Endothelial cell of umbilical vein (primary cell): ENCODE data around the gene CALML5. TPM values are rescaled to one million over a fixed set of nuclear protein-coding genes. Genes with fewer than 3 reads are reported as not detected.
A peak's percentile ranks its signal among the peaks of the same experiment; 100 is the strongest.

Experiments used
- BruUV-seq: library from RNA; stranded (reverse); fragments of 400-500 nt; replicated peaks from 2 replicates; lab custom pipeline; 2021; lab: Mats Ljungman, UMichigan
- CTCF ChIA-PET: fragments of 300-600, 350-600 bp; sonication (Branson Sonifier 250); formaldehyde crosslinking; loops from one replicate; lab custom pipeline; 2021; ENCODE audit warnings: antibody characterized with exemption, inconsistent platforms; lab: Charles Lee
- POLR2A ChIA-PET: fragments of 300-600, 350-600 bp; sonication (Branson Sonifier 250); formaldehyde crosslinking; loops from one replicate; lab custom pipeline; 2021; ENCODE audit warnings: antibody characterized with exemption, inconsistent platforms; lab: Charles Lee
- DNase-seq: peaks from one replicate; pipeline ENCODE4 v3.0.0-alpha.2; 2011; ENCODE audit warnings: low read depth, low spot score
- FAIRE-seq: peaks from 2 replicates; lab custom pipeline; 2011; peaks lifted over from hg19 to GRCh38; lab: Jason Lieb, UNC
- H2AFZ ChIP-seq: 2 replicates; pipeline ENCODE4 v1.6.0; 2012; ENCODE audit warnings: low read depth, low read length, control low read depth, inconsistent platforms
- H3K27ac ChIP-seq: 2 replicates; pipeline ENCODE4 v1.5.1; 2011; ENCODE audit warnings: low read depth, mild to moderate bottlenecking, control low read depth, low read length, moderate library complexity; ENCODE audit not compliant: insufficient read depth
- H3K27me3 ChIP-seq, 2 experiments: 2 replicates each; pipeline versions ENCODE4 v1.6.0 to v1.6.1; 2011; ENCODE audit warnings: low read length in 2 of 2, mixed read lengths in 1 of 2; ENCODE audit not compliant: control insufficient read depth in 2 of 2, insufficient read depth in 2 of 2
- H3K36me3 ChIP-seq, 2 experiments: 2 replicates in 1 of 2; 3 replicates in 1 of 2; pipeline ENCODE4 v1.5.1; 2011; ENCODE audit warnings: low read length in 2 of 2, mild to moderate bottlenecking in 1 of 2, moderate library complexity in 1 of 2; ENCODE audit not compliant: control insufficient read depth in 2 of 2, insufficient read depth in 2 of 2; ENCODE audit errors: extremely low read depth in 1 of 2
- H3K4me1 ChIP-seq: 3 replicates; pipeline ENCODE4 v1.5.1; 2011; ENCODE audit warnings: mild to moderate bottlenecking, low read length; ENCODE audit not compliant: control insufficient read depth, insufficient read depth; ENCODE audit errors: extremely low read depth
- H3K4me2 ChIP-seq: 2 replicates; pipeline ENCODE4 v1.6.1; 2011; ENCODE audit warnings: low read length, control low read depth, mixed read lengths; ENCODE audit not compliant: insufficient read depth
- H3K4me3 ChIP-seq, 3 experiments: fragments of 200-600 bp in 1 of 3; sonication (generic), shearing (Covaris generic) in 1 of 3; replicated peaks in 1 of 3; 2 replicates each; pipeline ENCODE4 v1.5.1; 2011 to 2016; ENCODE audit warnings: control low read depth in 3 of 3, low read length in 3 of 3, mild to moderate bottlenecking in 2 of 3, inconsistent platforms in 1 of 3, low read depth in 1 of 3, moderate library complexity in 1 of 3; ENCODE audit not compliant: insufficient read depth in 1 of 3
- H3K79me2 ChIP-seq: 2 replicates; pipeline ENCODE4 v1.6.0; 2012; ENCODE audit warnings: low read length, inconsistent platforms; ENCODE audit not compliant: control insufficient read depth, insufficient read depth
- H3K9ac ChIP-seq: replicated peaks from 2 replicates; pipeline ENCODE3; 2011; ENCODE audit warnings: low read length, control low read depth; ENCODE audit not compliant: insufficient read depth; ENCODE audit errors: extremely low read depth
- H3K9me1 ChIP-seq: replicated peaks from 3 replicates; pipeline ENCODE4 v1.6.0; 2011; ENCODE audit warnings: mild to moderate bottlenecking, low read length; ENCODE audit not compliant: control insufficient read depth, insufficient read depth; ENCODE audit errors: extremely low read depth
- H3K9me3 ChIP-seq: replicated peaks from 2 replicates; pipeline ENCODE4 v1.5.1; 2012; ENCODE audit warnings: low read length, inconsistent platforms; ENCODE audit not compliant: control insufficient read depth, insufficient read depth
- H4K20me1 ChIP-seq: replicated peaks from 2 replicates; pipeline ENCODE3; 2011; ENCODE audit warnings: mild to moderate bottlenecking, low read length; ENCODE audit not compliant: control insufficient read depth, insufficient read depth; ENCODE audit errors: extremely low read depth
- EZH2 ChIP-seq: IDR thresholded peaks from 2 replicates; pipeline ENCODE4 v1.6.1; 2012; ENCODE audit warnings: borderline replicate concordance, low read depth, mild to moderate bottlenecking, moderate library complexity, low read length, inconsistent platforms; ENCODE audit not compliant: severe bottlenecking
- FOS ChIP-seq: IDR thresholded peaks from 2 replicates; pipeline ENCODE4 v1.6.1; 2011; ENCODE audit warnings: mild to moderate bottlenecking, low read length, moderate library complexity, borderline replicate concordance; ENCODE audit not compliant: insufficient read depth
- GATA2 ChIP-seq: IDR thresholded peaks from 2 replicates; pipeline ENCODE4 v1.7.0; 2011; ENCODE audit warnings: low read depth, mild to moderate bottlenecking, moderate library complexity, mixed read lengths, low read length; ENCODE audit not compliant: insufficient read length, insufficient read depth
- JUN ChIP-seq: IDR thresholded peaks from 2 replicates; pipeline ENCODE4 v1.6.1; 2011; ENCODE audit warnings: borderline replicate concordance, low read depth; ENCODE audit not compliant: insufficient read length, insufficient read depth
- MYC ChIP-seq: IDR thresholded peaks from one replicate; pipeline ENCODE4 v1.6.1; 2011; ENCODE audit warnings: mild to moderate bottlenecking, low read depth, low read length
- POLR2A ChIP-seq: IDR thresholded peaks from 2 replicates; pipeline ENCODE4 v1.6.1; 2012; ENCODE audit warnings: low read depth, mild to moderate bottlenecking, control low read depth, low read length
- POLR2AphosphoS5 ChIP-seq: IDR thresholded peaks from 2 replicates; pipeline ENCODE4 v1.6.1; 2012; ENCODE audit warnings: low read depth, mild to moderate bottlenecking, control low read depth, low read length, moderate library complexity; ENCODE audit not compliant: insufficient read depth
- dilution Hi-C: fragments of 300-500 bp; cut with MboI; formaldehyde crosslinking; loops from one replicate; pipeline ENCODE4 v1.15.0; 2019; ENCODE audit warnings: low sequenced_read_pairs; ENCODE audit not compliant: extremely low pct_ligation_motif_present
- intact Hi-C: fragments of 100-400 bp; cut with micrococcal nuclease; formaldehyde crosslinking; loops from one replicate; pipeline ENCODE4 v1.10.0; 2022
- polyA plus RNA-seq, 4 experiments: library from polyadenylated mRNA; depleted of rRNA in 3 of 4; stranded (reverse) in 3 of 4; unstranded in 1 of 4; fragments of >200 nt; gene quantifications; 2 replicates each; pipeline versions ENCODE4 v1.2.1 to v1.2.3, GENCODE V29; 2011 to 2012; ENCODE audit warnings: missing spikeins in 1 of 4
- total RNA-seq: library from RNA; stranded (reverse); gene quantifications from 2 replicates; pipeline ENCODE4 v1.2.3, GENCODE V29; 2021
- TF ChIP-seq, protein P1 (sequence below), 2 donors: IDR thresholded peaks; 1 replicate in 1 of 2; 2 replicates in 1 of 2; pipeline ENCODE4 v1.5.1; 2011; ENCODE audit warnings: low read length in 2 of 2, mild to moderate bottlenecking in 2 of 2, moderate library complexity in 2 of 2, control low read depth in 1 of 2, inconsistent platforms in 1 of 2, low read depth in 1 of 2; ENCODE audit not compliant: insufficient read depth in 1 of 2; ENCODE audit errors: extremely low read depth in 1 of 2
- TF ChIP-seq, protein P2 (sequence below): IDR thresholded peaks from 2 replicates; pipeline ENCODE4 v1.6.1; 2011; ENCODE audit not compliant: insufficient read depth, insufficient read length

The CALML5 gene
- total and polyA plus RNA-seq, 2 donors (not counting 3 experiments of a cell fraction or from before 2014, with no cell fraction given), result not detected

DNA sequence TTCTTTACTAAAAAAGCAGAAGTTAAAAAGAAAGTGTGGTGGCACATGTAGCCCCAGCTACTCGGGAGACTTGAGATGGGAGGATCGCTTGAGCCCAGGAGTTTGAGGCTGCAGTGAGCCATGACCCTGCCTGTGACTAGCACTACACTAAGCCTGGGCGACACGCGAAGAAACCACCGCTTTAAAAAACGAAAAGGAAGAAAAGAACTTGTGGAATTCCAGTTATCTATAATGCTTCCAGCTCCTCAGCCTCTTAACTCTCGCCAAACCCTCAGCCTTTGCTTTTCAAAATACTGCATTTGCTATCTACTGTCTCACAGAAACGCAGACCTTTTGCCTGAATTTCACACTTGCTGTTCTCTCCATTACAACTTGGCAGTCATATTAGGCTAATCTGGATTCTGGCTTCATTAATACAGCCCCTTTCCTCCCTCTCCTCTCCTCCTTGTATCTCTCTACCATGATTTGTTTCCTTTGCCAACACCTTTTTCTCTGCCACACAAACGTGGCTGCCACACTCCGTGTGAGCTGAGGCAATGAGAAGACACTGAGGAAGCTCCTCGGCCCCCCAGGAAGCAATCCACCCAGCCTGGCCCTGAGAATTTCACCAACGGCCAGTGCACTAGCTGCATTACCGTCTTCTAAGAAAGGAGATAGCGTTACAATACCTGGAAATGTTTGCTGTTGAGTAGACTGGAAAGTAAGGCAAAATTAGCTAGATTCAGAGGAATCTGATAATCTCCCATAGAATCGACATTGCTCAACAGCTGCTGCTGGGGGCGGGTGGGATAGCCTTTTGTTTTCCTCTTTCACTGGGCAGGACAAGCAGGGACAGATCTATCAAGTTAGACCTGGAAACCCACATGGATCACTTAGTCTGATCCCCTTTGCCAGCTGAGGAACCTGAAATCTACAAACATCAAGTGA is 37.2 kb downstream of the CALML5 start:
- Histone ChIP-seq H3K9me1 (no peaks in the 10 kb centered on the region), H3K9ac (no peak overlapping the region), H2AFZ (no peak overlapping the region), H3K4me2 (no peak overlapping the region), H3K36me3 (peaks cover 0 to 4% of the 10 kb centered on the region in 2 experiments), H3K4me1 (no peaks in the 10 kb centered on the region), H4K20me1 (no peaks in the 10 kb centered on the region), H3K4me3 (no peak overlapping the region), H3K79me2 (no peaks in the 10 kb centered on the region), H3K27me3 (no peaks in the 10 kb centered on the region), H3K9me3 (no peaks in the 10 kb centered on the region), H3K27ac (no peak overlapping the region)
- intact Hi-C loops (no loop called here), dilution Hi-C loops (no loop called here)
- CTCF ChIA-PET, result interaction anchor here (0.8 to 3.4 kb wide), 12 partner anchors 17 to 612 kb away, joined by 3 to 36 read pairs (median 4); no protein-coding TSS in a partner anchor
- no peak for TF ChIP-seq POLR2AphosphoS5
- TF ChIP-seq POLR2A, result no peak
- TF ChIP-seq MYC, result no peak
- TF ChIP-seq EZH2, result no peak
- TF ChIP-seq FOS, result no peak
- TF ChIP-seq, protein P1, sequence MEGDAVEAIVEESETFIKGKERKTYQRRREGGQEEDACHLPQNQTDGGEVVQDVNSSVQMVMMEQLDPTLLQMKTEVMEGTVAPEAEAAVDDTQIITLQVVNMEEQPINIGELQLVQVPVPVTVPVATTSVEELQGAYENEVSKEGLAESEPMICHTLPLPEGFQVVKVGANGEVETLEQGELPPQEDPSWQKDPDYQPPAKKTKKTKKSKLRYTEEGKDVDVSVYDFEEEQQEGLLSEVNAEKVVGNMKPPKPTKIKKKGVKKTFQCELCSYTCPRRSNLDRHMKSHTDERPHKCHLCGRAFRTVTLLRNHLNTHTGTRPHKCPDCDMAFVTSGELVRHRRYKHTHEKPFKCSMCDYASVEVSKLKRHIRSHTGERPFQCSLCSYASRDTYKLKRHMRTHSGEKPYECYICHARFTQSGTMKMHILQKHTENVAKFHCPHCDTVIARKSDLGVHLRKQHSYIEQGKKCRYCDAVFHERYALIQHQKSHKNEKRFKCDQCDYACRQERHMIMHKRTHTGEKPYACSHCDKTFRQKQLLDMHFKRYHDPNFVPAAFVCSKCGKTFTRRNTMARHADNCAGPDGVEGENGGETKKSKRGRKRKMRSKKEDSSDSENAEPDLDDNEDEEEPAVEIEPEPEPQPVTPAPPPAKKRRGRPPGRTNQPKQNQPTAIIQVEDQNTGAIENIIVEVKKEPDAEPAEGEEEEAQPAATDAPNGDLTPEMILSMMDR (IDR thresholded peaks at IDR 0.05; ENCODE audit: extremely low read depth in 1 of 2, insufficient read depth in 1 of 2, low read depth in 1 of 2, low read length in 2 of 2), result no peak
- TF ChIP-seq, protein P2, sequence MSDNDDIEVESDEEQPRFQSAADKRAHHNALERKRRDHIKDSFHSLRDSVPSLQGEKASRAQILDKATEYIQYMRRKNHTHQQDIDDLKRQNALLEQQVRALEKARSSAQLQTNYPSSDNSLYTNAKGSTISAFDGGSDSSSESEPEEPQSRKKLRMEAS, result no peak
- no peak for TF ChIP-seq GATA2
- TF ChIP-seq JUN, result no peak
- peak; percentile 32 for DNase-seq
- peak; percentile 42 for FAIRE-seq
- no TSS peak for BruUV-seq
- POLR2A ChIA-PET, result interaction anchor here (1.4 to 1.7 kb wide), 2 partner anchors 16 kb away, joined by 5 read pairs; no protein-coding TSS in a partner anchor
